DND-41 (cell line): ENCODE results near the gene SHB.

Experiments used
- CTCF ChIP-seq: IDR thresholded peaks from 2 replicates; pipeline ENCODE4 v1.5.1; 2012; ENCODE audit warnings: borderline replicate concordance, low read length, moderate library complexity, mild to moderate bottlenecking; ENCODE audit not compliant: poor library complexity, severe bottlenecking; ENCODE audit errors: extremely low read depth
- EZH2 ChIP-seq: IDR thresholded peaks from 3 replicates; pipeline ENCODE4 v1.6.1; 2012; ENCODE audit warnings: borderline replicate concordance, low read depth, mild to moderate bottlenecking, moderate library complexity, low read length, inconsistent platforms; ENCODE audit not compliant: severe bottlenecking

- TF ChIP-seq EZH2 (no peak), CTCF (no peak)
Measured at GRCh38 chr9:38054653-38055052, 14.4 kb downstream of the SHB start.
